ENCODE measurements around the gene CD180.

CD180 gene

DNA sequence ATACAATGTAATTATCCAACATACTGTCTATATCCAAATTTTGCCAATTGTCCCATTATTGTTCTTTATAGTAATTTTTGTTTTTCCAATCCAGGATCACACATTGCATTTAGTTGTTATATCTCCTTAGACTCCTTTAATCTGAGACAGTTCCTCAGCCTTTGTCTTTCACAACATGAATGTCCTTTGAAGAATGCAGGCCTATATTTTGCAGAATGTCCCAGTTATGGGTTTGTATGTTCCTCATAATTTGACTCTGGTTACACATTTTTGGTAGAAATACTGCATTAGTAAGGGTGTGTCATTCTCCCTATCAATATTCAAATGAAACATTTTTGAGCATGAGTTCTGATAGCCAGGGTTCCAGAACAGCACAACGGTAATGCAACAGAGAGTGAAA is 6.7 kb downstream of the CD180 start:
- Histone ChIP-seq H3K27me3 (no peaks in the 10 kb centered on the region), H3K36me3 (no peaks in the 10 kb centered on the region), H3K4me3 (ENCODE audit: low read depth, low read length) (no peak overlapping the region), H3K9me3 (no peaks in the 10 kb centered on the region), H3K4me1 (peaks cover 2% of the 10 kb centered on the region)
- TF ChIP-seq, protein P1, sequence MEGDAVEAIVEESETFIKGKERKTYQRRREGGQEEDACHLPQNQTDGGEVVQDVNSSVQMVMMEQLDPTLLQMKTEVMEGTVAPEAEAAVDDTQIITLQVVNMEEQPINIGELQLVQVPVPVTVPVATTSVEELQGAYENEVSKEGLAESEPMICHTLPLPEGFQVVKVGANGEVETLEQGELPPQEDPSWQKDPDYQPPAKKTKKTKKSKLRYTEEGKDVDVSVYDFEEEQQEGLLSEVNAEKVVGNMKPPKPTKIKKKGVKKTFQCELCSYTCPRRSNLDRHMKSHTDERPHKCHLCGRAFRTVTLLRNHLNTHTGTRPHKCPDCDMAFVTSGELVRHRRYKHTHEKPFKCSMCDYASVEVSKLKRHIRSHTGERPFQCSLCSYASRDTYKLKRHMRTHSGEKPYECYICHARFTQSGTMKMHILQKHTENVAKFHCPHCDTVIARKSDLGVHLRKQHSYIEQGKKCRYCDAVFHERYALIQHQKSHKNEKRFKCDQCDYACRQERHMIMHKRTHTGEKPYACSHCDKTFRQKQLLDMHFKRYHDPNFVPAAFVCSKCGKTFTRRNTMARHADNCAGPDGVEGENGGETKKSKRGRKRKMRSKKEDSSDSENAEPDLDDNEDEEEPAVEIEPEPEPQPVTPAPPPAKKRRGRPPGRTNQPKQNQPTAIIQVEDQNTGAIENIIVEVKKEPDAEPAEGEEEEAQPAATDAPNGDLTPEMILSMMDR (IDR thresholded peaks at IDR 0.05; ENCODE audit: low read depth, low read length) = no peak
- DNase-seq = no peak

DNA sequence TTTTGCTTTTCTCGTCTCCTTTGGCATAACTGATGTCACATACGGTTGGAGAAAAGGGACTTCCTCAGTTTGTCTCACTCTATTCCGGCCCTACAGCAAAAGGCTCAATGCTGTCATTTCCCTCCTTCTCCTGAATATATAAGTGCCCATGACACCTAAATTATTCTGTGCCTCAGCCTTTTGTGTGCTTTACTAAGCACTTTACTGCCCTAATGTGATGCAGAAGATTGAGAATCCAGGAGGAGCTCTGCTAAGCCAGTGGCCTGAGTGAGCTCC is 7.6 kb downstream of the CD180 start:
- no peak for DNase-seq
- Histone ChIP-seq H3K27me3 (no peaks in the 10 kb centered on the region), H3K4me1 (peaks cover 2% of the 10 kb centered on the region), H3K36me3 (no peaks in the 10 kb centered on the region), H3K9me3 (no peaks in the 10 kb centered on the region), H3K4me3 (ENCODE audit: low read depth, low read length) (no peak overlapping the region)
- TF ChIP-seq, protein P1 (IDR thresholded peaks at IDR 0.05; ENCODE audit: low read depth, low read length) = no peak

- Histone ChIP-seq H3K9me3 (no peaks in the 10 kb centered on the region), H3K36me3 (no peaks in the 10 kb centered on the region), H3K4me3 (ENCODE audit: low read depth, low read length) (no peak overlapping the region), H3K27me3 (no peaks in the 10 kb centered on the region), H3K4me1 (peaks cover 2% of the 10 kb centered on the region)
- TF ChIP-seq, protein P1 (IDR thresholded peaks at IDR 0.05; ENCODE audit: low read depth, low read length) = no peak
- no peak for DNase-seq
Observed at GRCh38 chr5:67188274-67189078, 8.1 kb downstream of the CD180 start.

DNA sequence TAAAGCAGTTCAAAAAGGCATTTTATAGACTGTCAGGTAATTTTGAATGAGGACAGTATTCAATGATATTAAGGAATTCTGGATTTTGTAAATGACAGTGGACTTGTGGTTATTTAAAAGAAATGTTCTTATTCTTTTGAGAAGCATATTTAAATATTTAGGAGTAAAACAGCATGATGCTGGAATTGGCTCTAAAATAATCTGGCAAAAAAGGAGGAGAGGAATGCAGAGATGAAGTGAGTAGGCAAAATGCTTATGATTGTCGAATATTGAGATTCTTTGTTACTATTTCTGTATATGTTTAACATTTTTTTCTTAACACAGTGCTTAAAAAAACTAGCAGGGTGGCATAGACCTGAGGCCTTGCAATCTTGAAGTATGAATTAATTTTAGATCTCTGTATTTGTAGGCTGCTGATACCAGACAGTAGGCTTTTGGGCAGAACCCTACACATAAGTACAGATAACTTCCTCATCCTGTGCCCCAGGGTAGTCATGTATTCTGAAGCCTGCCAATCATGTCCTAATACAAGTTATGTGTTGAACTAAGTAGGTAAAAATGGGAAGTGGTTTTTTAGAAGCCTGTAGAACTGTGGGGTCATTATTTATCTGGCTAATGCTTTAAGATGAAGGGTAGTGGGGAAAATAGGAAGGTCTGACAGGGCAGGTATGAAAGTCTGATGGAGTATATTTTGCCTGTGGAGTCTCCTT is 9.4 kb downstream of the CD180 start:
- H3K4me1 ChIP-seq = peaks cover 2% of the 10 kb centered on the region
- H3K4me3 ChIP-seq (ENCODE audit: low read depth, low read length) = no peak overlapping the region
- TF ChIP-seq, protein P1 (IDR thresholded peaks at IDR 0.05; ENCODE audit: low read depth, low read length) = no peak

GRCh38 chr5:67183859-67184258 is 12.7 kb downstream of the CD180 start:
- H3K36me3 ChIP-seq = no peaks in the 10 kb centered on the region
- no peaks in the 10 kb centered on the region for H3K27me3 ChIP-seq
- DNase-seq = no peak
- no peak overlapping the region for H3K4me3 ChIP-seq (ENCODE audit: low read depth, low read length)
- peaks cover 13% of the 10 kb centered on the region for H3K4me1 ChIP-seq
- TF ChIP-seq, protein P1 (IDR thresholded peaks at IDR 0.05; ENCODE audit: low read depth, low read length) = no peak
- no peaks in the 10 kb centered on the region for H3K9me3 ChIP-seq

More for the DNA sequence above, 9.4 kb downstream of the CD180 start:
- Histone ChIP-seq H3K27me3 (no peaks in the 10 kb centered on the region), H3K9me3 (no peaks in the 10 kb centered on the region), H3K36me3 (no peaks in the 10 kb centered on the region)
- no peak for DNase-seq

- H3K27me3 ChIP-seq = no peaks in the 10 kb centered on the region
- TF ChIP-seq, protein P1 (IDR thresholded peaks at IDR 0.05; ENCODE audit: low read depth, low read length) = no peak
- no peaks in the 10 kb centered on the region for H3K36me3 ChIP-seq
- DNase-seq = no peak
- H3K4me3 ChIP-seq (ENCODE audit: low read depth, low read length) = no peak overlapping the region
- peaks cover 22% of the 10 kb centered on the region for H3K4me1 ChIP-seq
- peaks cover under 1% of the 10 kb centered on the region; the same call in 1 of the 2 replicates for H3K9me3 ChIP-seq
Observed at GRCh38 chr5:67182301-67182790, 14.3 kb downstream of the CD180 start.

Measured in BE2C (cell line).